UCSD-AML1 (cell line): ENCODE measurements around the gene PRAMEF17.
"Not testable (repeated sequence)": the region's sequence is repeated elsewhere in the genome, so short reads cannot be mapped to it uniquely, and the experiment has no call there.

Experiments used
- DNase-seq: peaks from one replicate; lab custom pipeline; 2025; ENCODE audit not compliant: unreplicated experiment; lab: John Stamatoyannopoulos, UW

PRAMEF17 gene, protein sequence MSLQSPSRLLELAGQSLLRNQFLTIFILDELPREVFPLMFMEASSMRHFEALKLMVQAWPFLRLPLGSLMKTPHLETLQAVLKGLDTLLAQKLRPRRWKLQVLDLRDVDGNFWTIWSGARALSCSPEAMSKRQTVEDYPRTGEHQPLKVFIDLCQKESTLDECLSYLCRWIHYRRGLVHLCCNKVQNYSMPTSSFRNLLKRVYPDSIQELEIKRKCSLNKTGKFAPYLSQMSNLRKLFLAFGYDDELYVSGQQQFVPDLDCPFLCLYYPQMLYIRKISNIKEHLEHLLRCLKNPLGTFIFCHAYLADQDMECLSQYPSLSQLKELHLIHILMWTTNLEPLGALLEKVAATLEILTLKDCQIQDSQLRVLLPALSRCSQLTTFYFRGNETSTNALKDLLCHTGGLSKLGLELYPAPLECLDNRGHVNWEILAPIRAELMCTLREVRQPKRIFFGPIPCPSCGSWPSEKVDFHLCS

DNA sequence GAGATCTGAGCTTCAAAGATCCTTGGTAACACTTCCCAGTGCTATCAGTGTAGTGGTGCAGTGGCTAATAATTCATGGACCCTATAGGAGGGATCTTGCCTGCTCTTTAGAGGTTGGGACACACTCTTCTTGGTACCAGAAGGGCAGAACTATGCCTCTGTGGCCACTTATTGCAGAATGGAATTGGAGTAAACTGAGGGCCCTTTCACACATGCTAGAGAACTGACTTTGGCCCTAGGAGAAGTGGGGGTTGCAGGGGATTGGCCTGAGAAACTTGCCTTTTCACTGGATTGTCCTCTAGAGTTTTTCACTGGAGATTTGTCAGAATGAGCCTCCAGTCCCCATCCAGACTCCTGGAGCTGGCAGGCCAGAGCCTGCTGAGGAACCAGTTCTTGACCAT is at the start of gene PRAMEF17:
Gene PRAMEF17, plus strand, starts transcription at position 301 of the 400 bp plus-strand sequence. Its CDS starts 26 bp downstream, at position 327.
- DNase-seq = not testable (repeated sequence)

DNA sequence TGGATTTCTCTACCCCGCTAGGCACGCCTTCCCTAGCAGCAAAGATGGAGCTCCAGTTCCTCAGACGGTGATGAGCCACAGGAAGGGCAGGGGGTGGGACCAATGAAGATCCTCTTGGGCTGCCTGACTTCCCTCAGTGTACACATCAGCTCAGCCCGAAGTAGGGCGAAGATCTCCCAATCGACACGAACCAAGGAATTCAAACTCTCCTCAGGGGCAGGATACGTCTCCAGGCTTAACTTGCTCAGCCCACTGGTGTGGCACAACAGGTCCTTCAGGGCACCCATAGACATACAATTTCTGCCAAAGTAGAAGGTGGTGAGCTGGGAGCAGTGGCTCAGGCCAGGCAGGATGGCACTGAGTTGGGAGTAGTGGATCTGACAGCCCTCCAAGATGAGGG is 46.9 kb upstream of the PRAMEF17 start:
- not testable (repeated sequence) for DNase-seq

DNA sequence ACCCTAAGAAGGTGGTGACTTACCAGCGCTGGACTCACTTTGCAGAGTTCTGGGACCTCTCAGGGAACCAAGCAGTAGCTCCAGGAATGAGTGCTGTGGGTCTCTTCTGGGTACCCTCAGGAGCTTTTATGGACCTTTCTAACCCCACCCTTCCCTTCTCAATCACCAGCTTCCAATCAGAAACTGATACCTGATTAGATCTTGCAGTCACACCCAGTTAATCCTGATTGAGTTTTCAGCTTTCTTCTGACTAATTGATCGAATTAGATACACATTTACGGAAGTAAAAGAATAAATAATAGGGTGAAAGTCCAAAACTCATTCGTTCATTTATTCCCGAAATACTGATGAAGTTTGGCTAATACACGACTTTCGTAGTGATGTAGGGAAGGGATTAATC is 42.4 kb upstream of the PRAMEF17 start, which contains the start of gene PRAMEF14:
Gene PRAMEF14, minus strand, starts transcription at position 101 of the 400 bp plus-strand sequence. CDS start 1,820 bp downstream, outside the sequence.
- not testable (repeated sequence) for DNase-seq

DNA sequence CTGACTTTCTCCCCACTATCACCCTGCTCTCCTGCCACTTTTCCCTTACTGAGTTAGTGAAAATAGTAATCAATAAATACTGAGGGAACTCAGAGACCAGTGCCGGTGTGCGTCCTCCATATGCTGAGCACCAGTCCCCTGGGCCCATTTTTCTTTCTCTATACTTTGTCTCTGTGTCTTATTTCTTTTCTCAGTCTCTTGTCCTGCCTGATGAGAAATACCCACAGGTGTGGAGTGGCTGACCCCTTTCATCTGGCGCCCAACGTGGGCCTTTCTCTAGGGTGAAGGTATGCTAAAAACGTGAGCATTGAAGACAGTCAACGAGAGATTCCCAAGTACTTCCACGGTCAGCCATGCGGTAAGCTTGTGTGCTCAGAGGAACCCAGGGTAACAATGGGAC is 36.0 kb upstream of the PRAMEF17 start:
- not testable (repeated sequence) for DNase-seq

DNA sequence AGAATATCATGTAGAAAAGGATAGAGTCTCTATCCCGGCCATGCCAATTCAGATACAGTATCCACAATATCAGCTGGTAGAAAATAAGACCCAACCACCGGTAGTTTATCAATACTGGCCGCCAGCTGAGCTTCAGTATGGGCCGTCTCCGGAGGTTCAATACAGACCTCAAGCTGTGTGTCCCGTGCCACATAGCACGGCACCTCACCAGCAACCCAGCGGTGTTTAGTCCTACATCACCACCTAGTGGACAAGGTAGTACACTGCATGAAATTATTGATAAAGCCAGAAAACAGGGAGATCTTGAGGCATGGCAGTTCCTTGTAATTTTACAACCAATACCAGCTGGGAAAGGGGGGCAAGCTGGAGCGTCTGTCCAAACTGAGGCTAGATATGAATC is 35.0 kb upstream of the PRAMEF17 start:
- DNase-seq = not testable (repeated sequence)

DNA sequence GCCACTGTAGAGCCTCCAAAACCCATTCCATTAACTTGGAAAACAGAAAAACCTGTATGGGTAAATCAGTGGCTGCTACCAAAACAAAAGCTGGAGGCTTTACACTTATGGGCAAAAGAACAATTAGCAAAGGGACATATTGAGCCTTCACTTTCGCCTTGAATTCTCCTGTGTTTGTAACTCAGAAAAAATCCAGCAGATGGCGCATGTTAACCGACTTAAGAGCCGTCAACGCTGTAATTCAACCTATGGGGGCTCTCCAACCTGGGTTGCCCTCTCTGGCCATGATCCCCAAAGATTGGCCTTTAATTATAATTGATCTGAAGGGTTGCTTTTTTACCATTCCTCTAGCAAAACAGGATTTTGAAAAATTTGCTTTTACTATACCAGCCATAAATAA is 32.7 kb upstream of the PRAMEF17 start:
- not testable (repeated sequence) for DNase-seq

DNA sequence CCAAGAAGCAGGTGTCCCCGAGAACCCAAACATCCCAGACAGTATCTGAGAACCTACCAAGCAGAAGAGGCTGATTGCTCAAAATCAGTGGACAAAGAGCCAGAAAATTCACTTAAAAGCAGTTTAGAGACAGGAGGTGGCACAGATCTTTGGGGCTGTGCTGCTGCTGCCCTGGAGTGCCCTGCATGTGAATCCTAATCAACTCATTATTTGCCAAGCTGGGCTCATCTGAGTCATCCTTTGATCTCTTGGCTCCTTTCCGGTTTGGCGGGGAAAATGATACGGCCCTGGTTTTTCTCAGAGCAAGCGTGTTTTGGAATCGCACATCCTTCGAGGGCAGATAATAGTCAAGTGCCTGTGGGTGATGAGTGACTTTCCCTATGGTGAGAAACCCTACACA is 27.1 kb upstream of the PRAMEF17 start:
- not testable (repeated sequence) for DNase-seq

DNA sequence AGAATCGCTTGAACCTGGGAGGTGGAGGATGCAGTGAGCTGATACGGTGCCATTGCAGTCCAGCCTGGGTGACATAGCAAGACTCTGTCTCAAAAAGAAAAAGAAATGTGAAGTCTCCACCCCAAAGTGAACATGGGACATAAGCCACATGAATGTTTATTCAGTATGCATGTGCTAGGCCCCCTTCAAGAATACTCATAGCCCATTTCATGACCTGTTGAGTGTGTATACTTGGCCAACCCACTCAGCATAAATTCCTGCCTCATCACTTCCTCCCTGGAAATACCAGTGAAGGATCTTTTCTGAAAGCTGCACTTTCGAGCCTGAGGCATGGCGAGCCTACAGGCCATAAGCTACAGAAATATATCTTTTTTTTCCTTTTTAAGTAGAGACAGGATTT is 24.5 kb upstream of the PRAMEF17 start:
- DNase-seq = not testable (repeated sequence)

DNA sequence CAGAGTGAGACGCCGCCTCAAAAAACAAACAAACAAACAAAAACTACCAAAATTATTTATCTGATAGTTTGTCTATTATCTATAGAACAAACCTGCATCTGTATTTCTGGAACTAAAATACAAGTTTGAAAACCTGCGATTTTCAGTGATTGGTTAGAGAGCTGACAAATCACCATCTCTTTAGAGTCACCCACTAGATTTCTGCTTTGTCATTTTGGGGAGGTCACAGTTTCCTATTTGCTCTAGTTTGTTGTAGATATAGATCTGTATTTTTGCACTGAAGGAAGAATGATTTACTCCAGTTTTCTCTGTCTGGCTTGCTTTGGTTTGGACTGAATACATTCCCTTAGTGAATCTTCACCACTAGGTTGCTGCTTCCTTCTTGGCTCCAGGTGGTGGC is 22.9 kb upstream of the PRAMEF17 start:
- DNase-seq = not testable (repeated sequence)

DNA sequence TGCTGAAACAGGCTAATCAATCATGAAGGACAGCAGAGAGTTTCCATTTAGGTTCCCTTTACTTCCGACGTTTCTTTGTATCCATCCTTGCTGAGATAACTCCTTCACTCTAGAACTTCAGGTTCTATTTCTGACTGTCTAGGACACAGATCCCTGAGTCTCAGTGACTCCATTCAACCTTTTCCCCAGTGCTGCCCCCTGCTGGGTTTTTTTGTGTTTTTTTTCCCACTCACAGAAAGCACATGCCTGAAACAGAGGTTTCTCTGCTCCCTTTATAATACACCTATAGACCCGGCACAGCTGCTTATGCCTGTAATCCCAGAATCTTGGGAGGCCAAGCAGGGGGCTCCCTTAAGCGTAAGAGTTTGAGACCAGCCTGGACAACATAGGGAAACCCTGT is 20.9 kb upstream of the PRAMEF17 start:
- DNase-seq = peak; percentile 23

DNA sequence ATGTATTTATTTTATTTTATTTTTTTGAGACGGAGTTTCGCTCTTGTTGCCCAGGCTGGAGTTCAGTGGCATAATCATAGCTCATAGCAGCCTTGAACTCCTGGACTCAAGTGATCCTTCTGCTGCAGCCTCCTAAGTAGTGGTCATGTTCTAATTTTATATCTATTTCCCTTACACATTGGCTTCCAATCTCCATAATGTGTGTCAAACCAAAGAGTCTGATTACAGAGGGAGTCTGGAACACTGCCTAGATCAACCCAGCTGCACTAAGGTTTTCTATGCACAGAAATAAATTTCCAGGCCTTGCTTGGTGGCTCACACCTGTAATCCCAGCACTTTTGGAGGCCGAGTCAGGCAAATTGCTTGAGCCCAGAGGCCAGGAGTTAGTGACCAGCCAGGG is 10.4 kb upstream of the PRAMEF17 start:
- not testable (repeated sequence) for DNase-seq

DNA sequence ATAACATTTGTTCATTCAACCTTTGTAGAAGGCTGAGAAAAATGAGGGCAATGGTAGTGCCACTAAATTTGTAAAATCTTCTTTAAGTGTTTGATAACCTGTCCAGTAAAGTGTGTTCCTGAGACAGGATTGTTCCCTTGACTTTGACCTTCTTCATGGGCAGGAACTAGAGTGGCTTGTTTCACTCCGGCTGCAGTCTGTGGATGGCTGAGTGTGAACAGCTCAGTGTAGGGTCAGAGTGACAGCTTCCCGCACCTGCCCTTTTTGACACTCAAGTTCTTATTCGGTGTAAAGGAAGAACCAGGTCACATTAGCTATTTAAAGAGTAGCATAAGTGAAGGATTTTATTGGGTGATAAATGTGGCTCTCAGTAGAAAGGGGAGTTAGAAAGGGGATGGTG is 9.1 kb upstream of the PRAMEF17 start:
- DNase-seq = not testable (repeated sequence)

DNA sequence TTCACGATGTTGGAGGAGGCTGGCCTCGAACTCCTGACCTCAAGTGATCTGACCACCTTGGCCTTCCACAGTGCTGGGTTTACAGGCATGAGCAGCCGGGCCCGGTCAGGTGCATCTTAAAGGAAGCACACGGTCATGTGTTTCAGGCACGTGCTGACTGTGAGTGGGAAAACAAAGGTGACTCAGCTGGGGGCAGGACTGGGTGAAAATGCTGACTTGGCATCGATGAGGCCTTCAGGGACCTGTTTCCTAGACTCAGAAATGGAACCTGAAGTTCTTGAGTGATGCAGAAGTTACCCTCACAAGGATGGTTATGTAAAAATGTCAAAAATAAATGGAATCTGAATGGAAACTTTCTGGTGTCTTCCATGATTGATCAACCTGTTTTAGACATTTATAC is 3.6 kb downstream of the PRAMEF17 start:
- DNase-seq = not testable (repeated sequence)

DNA sequence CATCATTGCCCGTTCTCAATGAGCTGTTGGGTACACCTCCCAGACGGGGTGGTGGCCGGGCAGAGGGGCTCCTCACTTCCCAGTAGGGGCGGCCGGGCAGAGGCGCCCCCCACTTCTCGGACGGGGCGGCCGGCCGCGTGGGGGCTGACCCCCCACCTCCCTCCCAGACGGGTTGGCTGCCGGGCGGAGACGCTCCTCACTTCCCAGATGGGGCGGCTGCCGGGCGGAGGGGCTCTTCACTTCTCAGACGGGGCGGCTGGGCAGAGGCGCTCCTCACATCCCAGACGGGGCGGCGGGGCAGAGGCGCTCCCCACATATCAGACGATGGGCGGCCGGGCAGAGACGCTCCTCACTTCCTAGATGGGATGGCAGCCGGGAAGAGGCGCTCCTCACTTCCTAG is 5.3 kb downstream of the PRAMEF17 start:
- DNase-seq = not testable (repeated sequence)

DNA sequence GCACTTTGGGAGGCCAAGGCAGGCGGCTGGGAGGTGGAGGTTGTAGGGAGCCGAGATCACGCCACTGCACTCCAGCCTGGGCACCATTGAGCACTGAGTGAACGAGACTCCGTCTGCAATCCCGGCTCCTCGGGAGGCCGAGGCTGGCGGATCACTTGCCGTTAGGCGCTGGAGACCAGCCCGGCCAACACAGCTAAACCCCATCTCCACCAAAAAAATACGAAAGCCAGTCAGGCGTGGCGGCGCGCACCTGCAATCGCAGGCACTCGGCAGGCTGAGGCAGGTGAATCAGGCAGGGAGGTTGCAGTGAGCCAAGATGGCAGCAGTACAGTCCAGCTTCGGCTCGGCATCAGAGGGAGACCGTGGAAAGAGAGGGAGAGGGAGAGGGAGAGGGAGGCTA is 5.9 kb downstream of the PRAMEF17 start:
- DNase-seq = not testable (repeated sequence)

DNA sequence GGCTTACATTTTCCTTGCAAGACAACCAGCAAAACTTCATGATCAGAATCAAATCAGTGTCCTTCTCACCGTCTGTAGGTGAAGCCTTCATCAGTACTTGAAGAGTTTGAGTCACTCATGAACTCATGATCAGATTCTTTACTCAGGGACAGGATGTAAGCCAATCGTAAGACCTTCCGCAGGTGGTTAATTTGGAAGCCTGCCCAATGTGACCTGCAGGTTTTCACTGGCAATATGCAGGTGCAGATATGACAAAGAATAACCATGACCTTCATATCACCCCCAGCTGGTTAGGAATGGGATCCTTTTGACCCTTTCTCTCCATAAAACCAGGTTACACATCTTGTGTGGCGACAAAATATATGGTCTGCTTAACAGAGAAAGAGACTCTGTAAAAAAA is 18.4 kb downstream of the PRAMEF17 start:
- no peak for DNase-seq

DNA sequence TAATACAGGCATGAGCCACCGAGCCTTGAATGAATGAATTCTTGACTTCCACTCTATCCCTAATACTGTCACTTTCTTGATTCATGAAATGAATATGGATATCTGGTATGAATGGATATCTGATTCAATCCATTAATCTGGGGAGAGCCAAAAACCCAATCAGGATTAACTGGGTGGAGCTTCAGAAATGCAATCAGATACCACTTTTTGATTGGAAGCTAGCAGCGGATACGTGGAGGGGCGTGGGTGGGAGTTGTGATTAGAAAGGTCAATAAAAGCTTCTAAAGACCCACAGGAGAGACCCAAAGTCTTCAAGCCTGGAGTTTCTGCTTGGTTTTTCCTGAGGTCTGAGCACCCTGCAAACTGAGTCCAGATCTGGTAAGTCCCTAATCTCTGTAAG is 20.7 kb downstream of the PRAMEF17 start, which contains the start of gene PRAMEF20:
Gene PRAMEF20, plus strand, starts transcription at position 301 of the 400 bp plus-strand sequence. CDS start 5,905 bp downstream, outside the sequence.
- not testable (repeated sequence) for DNase-seq

DNA sequence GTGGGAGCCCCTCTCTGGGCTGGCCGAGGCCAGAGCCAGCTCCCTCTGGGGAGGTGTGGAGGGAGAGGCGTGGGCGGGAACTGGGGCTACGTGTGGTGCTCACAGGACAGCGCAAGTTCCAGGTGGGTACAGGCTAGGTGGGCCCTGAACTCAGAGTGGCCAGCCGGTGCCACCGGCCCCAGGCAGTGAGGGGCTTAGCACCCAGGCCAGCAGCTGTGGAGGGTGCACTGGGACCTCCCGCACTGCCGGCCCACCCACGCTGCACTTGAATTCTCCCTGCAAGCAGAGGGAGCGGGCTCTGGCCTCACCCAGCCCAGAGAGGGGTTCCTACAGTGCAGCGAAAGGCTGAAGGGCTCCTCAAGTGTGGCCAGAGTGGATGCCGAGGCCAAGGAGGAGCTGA is 41.1 kb downstream of the PRAMEF17 start:
- no peak for DNase-seq

DNA sequence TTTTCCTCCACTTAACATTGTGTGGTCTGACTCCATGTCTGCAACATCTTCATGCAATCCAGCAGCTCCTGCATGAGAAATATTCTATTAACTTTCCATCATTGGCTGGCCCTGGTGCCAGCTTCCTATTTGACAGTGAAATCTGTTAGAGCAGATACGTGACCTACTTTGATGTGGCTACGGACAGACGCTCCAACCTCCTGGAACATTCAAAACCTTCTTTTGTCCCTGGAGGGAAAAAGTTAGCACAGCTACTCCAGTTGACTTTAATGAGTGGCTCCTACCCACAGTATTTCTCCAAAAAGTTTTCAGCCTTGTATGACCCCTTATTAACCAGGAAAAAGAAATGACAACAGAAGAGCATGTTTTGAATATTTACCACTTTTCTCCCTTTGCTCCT is 42.8 kb downstream of the PRAMEF17 start:
- DNase-seq = no peak

DNA sequence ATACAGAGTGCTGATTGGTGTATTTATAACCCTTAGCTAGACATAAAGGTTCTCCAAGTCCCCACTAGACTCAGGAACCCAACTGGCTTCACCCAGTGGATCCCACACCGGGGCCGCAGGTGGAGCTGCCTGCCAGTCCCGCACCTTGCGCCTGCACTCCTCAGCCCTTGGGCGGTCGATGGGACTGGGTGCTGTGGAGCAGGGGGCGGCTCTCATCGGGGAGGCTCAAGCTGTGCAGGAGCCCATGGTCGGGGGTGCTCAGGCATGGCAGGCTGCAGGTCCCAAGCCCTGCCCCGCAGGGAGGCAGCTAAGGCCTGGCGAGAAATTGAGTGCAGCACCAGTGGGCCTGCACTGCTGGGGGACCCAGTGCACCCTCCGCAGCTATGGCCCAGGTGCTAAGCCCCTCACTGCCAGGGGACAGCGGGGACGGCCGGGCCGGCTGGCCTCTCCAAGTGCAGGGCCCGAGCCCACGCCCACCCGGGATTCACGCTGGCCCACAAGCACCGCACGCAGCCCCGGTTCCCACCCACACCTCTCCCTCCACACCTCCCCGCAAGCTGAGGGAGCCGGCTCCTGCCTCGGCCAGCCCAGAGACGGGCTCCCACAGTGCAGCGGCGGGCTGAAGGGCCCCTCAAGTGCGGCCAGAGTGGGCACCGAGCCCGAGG is 44.4 kb downstream of the PRAMEF17 start:
- not testable (repeated sequence) for DNase-seq

DNA sequence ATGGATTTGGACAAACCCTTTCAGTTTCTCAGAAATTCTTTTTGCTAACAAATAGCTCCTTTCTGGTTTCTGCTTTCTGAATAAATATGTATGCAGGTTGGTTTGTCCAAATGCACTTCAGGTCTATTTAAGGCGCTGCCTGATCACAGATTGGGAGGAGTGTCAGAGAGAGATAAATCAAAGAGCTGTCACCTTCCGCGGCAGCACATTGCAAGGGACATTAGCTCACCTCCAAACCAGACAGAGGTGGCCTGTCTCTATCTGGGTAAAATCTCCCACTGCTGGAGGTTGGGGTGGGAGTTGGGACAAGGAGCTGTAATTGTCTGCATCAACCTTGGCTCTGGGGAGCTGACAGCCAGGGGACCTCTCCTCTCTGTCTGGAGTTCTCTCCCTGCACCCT is 46.0 kb downstream of the PRAMEF17 start:
- DNase-seq = no peak
